H9 (cell line): Measurements from ENCODE around the gene TECPR2. TPM values are rescaled to one million over a fixed set of nuclear protein-coding genes. Genes with fewer than 3 reads are reported as not detected.
A peak's percentile ranks its signal among the peaks of the same experiment; 100 is the strongest.

ENCODE experiments used
- DNase-seq: peaks from one replicate; pipeline ENCODE4 v3.0.0-alpha.2; 2017
- H2AFZ ChIP-seq: one replicate; pipeline ENCODE4 v1.6.1; 2013; ENCODE audit warnings: mild to moderate bottlenecking, low read length, control low read depth, moderate library complexity
- H2AK5ac ChIP-seq: 2 replicates; pipeline ENCODE4 v1.6.1; 2013; ENCODE audit warnings: low read length, control low read depth, mixed read lengths; ENCODE audit not compliant: insufficient read length
- H2BK120ac ChIP-seq: one replicate; pipeline ENCODE4 v1.6.1; 2013; ENCODE audit warnings: low read depth, mild to moderate bottlenecking, low read length, control low read depth, inconsistent platforms; ENCODE audit not compliant: poor library complexity, severe bottlenecking
- H2BK12ac ChIP-seq: 2 replicates; pipeline ENCODE4 v1.6.1; 2013; ENCODE audit warnings: low read length, control low read depth, mixed read lengths, low read depth; ENCODE audit not compliant: insufficient read length
- H2BK15ac ChIP-seq: 2 replicates; pipeline ENCODE4 v1.6.1; 2013; ENCODE audit warnings: low read depth, low read length, control low read depth
- H2BK20ac ChIP-seq: one replicate; pipeline ENCODE4 v1.6.1; 2013; ENCODE audit warnings: low read depth, mild to moderate bottlenecking, low read length, control low read depth, inconsistent platforms; ENCODE audit not compliant: poor library complexity, severe bottlenecking
- H2BK5ac ChIP-seq: 2 replicates; pipeline ENCODE4 v1.6.1; 2013; ENCODE audit warnings: low read length, control low read depth, mixed read lengths; ENCODE audit not compliant: insufficient read length
- H3K14ac ChIP-seq: 2 replicates; pipeline ENCODE4 v1.6.1; 2013; ENCODE audit warnings: low read length, control low read depth; ENCODE audit not compliant: insufficient read depth
- H3K18ac ChIP-seq: 2 replicates; pipeline ENCODE4 v1.6.1; 2013; ENCODE audit warnings: low read depth, mild to moderate bottlenecking, mixed read lengths, low read length, control low read depth; ENCODE audit not compliant: insufficient read length
- H3K23ac ChIP-seq: 2 replicates; pipeline ENCODE4 v1.6.1; 2013; ENCODE audit warnings: low read length, control low read depth, mixed read lengths, low read depth; ENCODE audit not compliant: insufficient read length
- H3K23me2 ChIP-seq: 2 replicates; pipeline ENCODE4 v1.6.1; 2013; ENCODE audit warnings: low read depth, mild to moderate bottlenecking, mixed read lengths, low read length, control low read depth; ENCODE audit not compliant: insufficient read length, poor library complexity, severe bottlenecking
- H3K27ac ChIP-seq: 2 replicates; pipeline ENCODE4 v1.5.1; 2013; ENCODE audit warnings: low read length, control low read depth, mixed read lengths, low read depth; ENCODE audit not compliant: insufficient read length
- H3K27me3 ChIP-seq: 2 replicates; pipeline ENCODE4 v1.6.1; 2013; ENCODE audit warnings: low read length, control low read depth, inconsistent platforms; ENCODE audit not compliant: insufficient read depth
- H3K4ac ChIP-seq: 2 replicates; pipeline ENCODE4 v1.6.1; 2013; ENCODE audit warnings: low read depth, mild to moderate bottlenecking, control low read depth, inconsistent platforms, low read length, moderate library complexity
- H3K4me1 ChIP-seq: 2 replicates; pipeline ENCODE4 v1.6.1; 2013; ENCODE audit warnings: low read length, control low read depth, inconsistent platforms; ENCODE audit not compliant: insufficient read depth
- H3K4me2 ChIP-seq: 2 replicates; pipeline ENCODE4 v1.6.1; 2013; ENCODE audit warnings: low read length, control low read depth, mixed read lengths; ENCODE audit not compliant: insufficient read length, insufficient read depth
- H3K56ac ChIP-seq: 2 replicates; pipeline ENCODE4 v1.6.1; 2013; ENCODE audit warnings: low read depth, mild to moderate bottlenecking, mixed read lengths, low read length, control low read depth; ENCODE audit not compliant: insufficient read length
- H3K79me1 ChIP-seq: 2 replicates; pipeline ENCODE4 v1.6.1; 2013; ENCODE audit warnings: low read depth, mild to moderate bottlenecking, moderate library complexity, low read length, control low read depth, inconsistent platforms; ENCODE audit not compliant: insufficient read depth, poor library complexity, severe bottlenecking
- H3K79me2 ChIP-seq: 2 replicates; pipeline ENCODE4 v1.6.1; 2013; ENCODE audit warnings: low read length, control low read depth, inconsistent platforms; ENCODE audit not compliant: insufficient read depth
- H3K9ac ChIP-seq: 2 replicates; pipeline ENCODE4 v1.6.1; 2013; ENCODE audit warnings: low read length, control low read depth, mixed read lengths; ENCODE audit not compliant: insufficient read length; ENCODE audit errors: extremely low read depth
- H3K9me3 ChIP-seq: one replicate; pipeline ENCODE4 v1.6.1; 2013; ENCODE audit warnings: low read depth, low read length, inconsistent platforms; ENCODE audit not compliant: control insufficient read depth
- H3T11ph ChIP-seq: one replicate; pipeline ENCODE4 v1.6.1; 2013; ENCODE audit warnings: mild to moderate bottlenecking, low read length, control low read depth, inconsistent platforms
- H4K20me1 ChIP-seq: one replicate; pipeline ENCODE4 v1.6.1; 2013; ENCODE audit not compliant: control insufficient read depth, insufficient read length, insufficient read depth
- H4K5ac ChIP-seq: 2 replicates; pipeline ENCODE4 v1.6.1; 2013; ENCODE audit warnings: low read depth, mild to moderate bottlenecking, mixed read lengths, low read length, control low read depth; ENCODE audit not compliant: insufficient read length
- H4K8ac ChIP-seq: replicated peaks from 2 replicates; pipeline ENCODE4 v1.6.1; 2013; ENCODE audit warnings: low read length, control low read depth, mixed read lengths, low read depth; ENCODE audit not compliant: insufficient read length
- H4K91ac ChIP-seq: 2 replicates; pipeline ENCODE4 v1.6.1; 2013; ENCODE audit warnings: low read depth, mild to moderate bottlenecking, moderate library complexity, mixed read lengths, low read length, control low read depth; ENCODE audit not compliant: insufficient read length
- H3K27ac Mint-ChIP-seq, 3 experiments: 2 replicates in 2 of 3; 3 replicates in 1 of 3; pipeline ENCODE4 v1.8.0; 2020 to 2021; ENCODE audit warnings: mixed read lengths in 3 of 3, mild to moderate bottlenecking in 1 of 3, moderate library complexity in 1 of 3
- H3K27me3 Mint-ChIP-seq: 2 replicates; pipeline ENCODE4 v1.8.0; 2021; ENCODE audit warnings: low read depth, mild to moderate bottlenecking, moderate library complexity, mixed read lengths
- H3K36me3 Mint-ChIP-seq, 3 experiments: 2 replicates in 2 of 3; 3 replicates in 1 of 3; pipeline ENCODE4 v1.8.0; 2020 to 2021; ENCODE audit warnings: low read depth in 3 of 3, mixed read lengths in 3 of 3; ENCODE audit not compliant: insufficient read depth in 1 of 3
- H3K4me1 Mint-ChIP-seq, 2 experiments: 2 replicates each; pipeline ENCODE4 v1.8.0; 2020; ENCODE audit warnings: mixed read lengths in 2 of 2
- H3K4me3 Mint-ChIP-seq, 2 experiments: 2 replicates in 1 of 2; 3 replicates in 1 of 2; pipeline ENCODE4 v1.8.0; 2020 to 2021; ENCODE audit warnings: mild to moderate bottlenecking in 2 of 2, mixed read lengths in 2 of 2, moderate library complexity in 1 of 2
- H3K9me3 Mint-ChIP-seq, 2 experiments: 2 replicates in 1 of 2; 3 replicates in 1 of 2; pipeline ENCODE4 v1.8.0; 2020; ENCODE audit warnings: mild to moderate bottlenecking in 2 of 2, mixed read lengths in 2 of 2, moderate library complexity in 1 of 2
- CTCF ChIP-seq: fragments of 200-600 bp; sonication (generic); conservative IDR thresholded peaks from 3 replicates; pipeline ENCODE4 v1.8.0; 2021; ENCODE audit warnings: antibody characterized with exemption, mild to moderate bottlenecking
- WGBS: extraction: QIAGEN DNeasy Blood & Tissue Kit; methylation state at CpG from one replicate; pipeline ENCODE4 v1.1.7; 2013; ENCODE audit warnings: missing lambda C conversion rate, low lambda C conversion rate, mixed read lengths; ENCODE audit not compliant: insufficient read length; ENCODE audit errors: extremely low coverage; 5-methylcytosine and 5-hydroxymethylcytosine counted together
- total RNA-seq: library from RNA; stranded (reverse); gene quantifications from 2 replicates; pipeline ENCODE4 v1.2.1, GENCODE V29; 2021

TECPR2 gene
- total RNA-seq, 1 experiment from 2014 or later: 15.4 TPM

DNA sequence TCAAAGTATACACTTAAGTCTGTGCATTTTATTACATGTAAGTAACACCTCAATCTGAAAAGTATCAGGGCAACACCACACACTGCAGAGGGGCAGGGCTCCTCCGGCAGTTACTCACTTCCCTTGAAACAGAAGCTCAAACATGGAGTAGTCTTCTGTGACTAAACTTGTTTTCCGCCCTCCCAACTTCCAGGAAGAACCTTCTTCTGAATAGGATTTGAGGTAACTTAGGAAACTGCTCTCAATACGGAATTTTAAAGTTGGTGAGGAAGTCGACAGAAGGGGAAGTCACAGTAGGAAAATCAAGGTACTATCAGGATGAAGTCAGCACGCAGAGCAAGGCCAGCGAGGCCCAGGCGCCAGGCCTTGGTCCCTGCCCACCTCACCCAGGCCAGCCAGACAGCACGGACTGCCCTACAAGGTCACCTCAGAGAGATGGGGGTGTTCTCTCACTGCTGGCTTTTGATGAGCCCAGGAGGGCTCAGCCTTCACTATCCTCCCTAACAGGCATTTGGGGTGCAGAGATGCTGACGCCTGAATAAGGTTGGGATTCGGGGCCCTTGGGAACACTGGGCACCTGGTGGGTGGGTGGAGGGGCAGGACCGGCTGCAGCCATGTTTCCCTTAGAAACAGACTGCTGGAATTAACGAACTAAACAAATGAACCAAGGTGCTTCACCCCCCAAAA is 141.0 kb downstream of the TECPR2 start:
- Histone ChIP-seq H2AK5ac (no peak overlapping the region), H2BK12ac (no peak overlapping the region), H2BK120ac (no peak overlapping the region), H4K5ac (no peak overlapping the region), H3K27ac (no peak overlapping the region), H3K23ac (no peak overlapping the region), H3K4me2 (no peak overlapping the region), H2AFZ (no peak overlapping the region), H3K9me3 (no peaks in the 10 kb centered on the region), H2BK15ac (no peak overlapping the region), H3K79me2 (no peaks in the 10 kb centered on the region), H3K27me3 (no peaks in the 10 kb centered on the region), H3K14ac (no peak overlapping the region), H2BK5ac (no peak overlapping the region), H2BK20ac (no peak overlapping the region), H3K9ac (no peak overlapping the region), H4K20me1 (peaks cover 2% of the 10 kb centered on the region), H3K56ac (no peak overlapping the region), H3K4ac (no peak overlapping the region), H4K91ac (no peak overlapping the region), H3K23me2 (peaks cover 1% of the 10 kb centered on the region), H3K18ac (no peak overlapping the region), H3T11ph (no peak overlapping the region), H4K8ac (no peak overlapping the region), H3K4me1 (no peaks in the 10 kb centered on the region), H3K79me1 (no peaks in the 10 kb centered on the region)
- WGBS: no CpG with 5 or more reads among the region's 12 CpGs
- H3K27ac Mint-ChIP-seq: peak overlapping the region in 1 of 3 experiments; percentile 63; a peak in 1 of 7 replicates
- peaks cover 6 to 7% of the 10 kb centered on the region in 2 experiments for H3K4me1 Mint-ChIP-seq
- peaks cover 1% of the 10 kb centered on the region; the same call in 1 of the 2 replicates for H3K27me3 Mint-ChIP-seq
- peak; percentile 20 for DNase-seq
- H3K4me3 Mint-ChIP-seq: no peak overlapping the region
- H3K36me3 Mint-ChIP-seq: peaks cover 10 to 20% (median 14%) of the 10 kb centered on the region in 3 experiments; a peak in 6 of 7 replicates
- TF ChIP-seq CTCF: no peak
- no peaks in the 10 kb centered on the region for H3K9me3 Mint-ChIP-seq
